Kidney (tissue), 14 donors: ENCODE results near the gene NSUN6. TPM values are rescaled to one million over a fixed set of nuclear protein-coding genes. Genes with fewer than 3 reads are reported as not detected.
"Not testable (repeated sequence)": the region's sequence is repeated elsewhere in the genome, so short reads cannot be mapped to it uniquely, and the experiment has no call there.

Source experiments
- DNase-seq, 5 donors: peaks; one replicate each; pipeline ENCODE4 v3.0.0-alpha.2; 2013 to 2020
- FAIRE-seq: peaks from 2 replicates; lab custom pipeline; 2012; peaks lifted over from hg19 to GRCh38; lab: Jason Lieb, UNC
- H3K27ac ChIP-seq, 2 donors: one replicate each; pipeline ENCODE4 v1.7.0; 2013; ENCODE audit warnings: low read depth in 2 of 2, low read length in 2 of 2, inconsistent platforms in 1 of 2
- H3K27me3 ChIP-seq: one replicate; pipeline ENCODE4 v1.7.1; 2013; ENCODE audit warnings: low read length, inconsistent platforms; ENCODE audit not compliant: control insufficient read depth, insufficient read depth
- H3K36me3 ChIP-seq, 3 donors: one replicate each; pipeline versions ENCODE4 v1.7.0 to v1.7.1; 2013; ENCODE audit warnings: low read length in 3 of 3, control low read depth in 1 of 3, inconsistent platforms in 1 of 3; ENCODE audit not compliant: insufficient read depth in 3 of 3, control insufficient read depth in 2 of 3
- H3K4me1 ChIP-seq, 3 donors: one replicate each; pipeline versions ENCODE4 v1.7.0 to v1.7.1; 2013; ENCODE audit warnings: low read length in 3 of 3, inconsistent platforms in 1 of 3, low read depth in 1 of 3; ENCODE audit not compliant: control insufficient read depth in 2 of 3, insufficient read depth in 2 of 3
- H3K4me3 ChIP-seq, 3 donors: one replicate each; pipeline versions ENCODE4 v1.7.0 to v1.8.1; 2013; ENCODE audit warnings: low read length in 3 of 3, control low read depth in 1 of 3, inconsistent platforms in 1 of 3
- H3K9ac ChIP-seq, 3 donors: one replicate each; pipeline versions ENCODE4 v1.7.0 to v1.7.1; 2013; ENCODE audit warnings: low read length in 3 of 3, control low read depth in 1 of 3, inconsistent platforms in 1 of 3
- H3K9me3 ChIP-seq, 3 donors: one replicate each; pipeline versions ENCODE4 v1.7.0 to v1.7.1; 2013; ENCODE audit warnings: low read length in 3 of 3, control low read depth in 1 of 3, inconsistent platforms in 1 of 3; ENCODE audit not compliant: control insufficient read depth in 2 of 3, insufficient read depth in 1 of 3
- CTCF ChIP-seq: IDR thresholded peaks from 3 replicates; pipeline ENCODE4 v1.5.1; 2012; ENCODE audit warnings: mild to moderate bottlenecking, moderate library complexity, borderline replicate concordance; ENCODE audit not compliant: insufficient read depth; ENCODE audit errors: extremely low read depth
- intact Hi-C: fragments of 100-400 bp; cut with DNase I; formaldehyde crosslinking; loops from one replicate; pipeline ENCODE4 v1.11.1; 2022
- polyA plus RNA-seq: library from polyadenylated mRNA; stranded (reverse); fragments of 350-450 nt; fragmentation: Illumina TruSeq; extraction: RNeasy Lipid Tissue Mini Kit (QIAGEN cat#74804); gene quantifications from one replicate; pipeline ENCODE4 v1.2.3, GENCODE V29; 2014; ENCODE audit warnings: low read depth, low replicate concordance; ENCODE audit not compliant: insufficient read depth
- total RNA-seq: library from RNA; stranded (reverse); fragmentation: NEBNext Ultra II Directional; extraction: Animal tissue kit (Norgen Biotek cat#: 25700); gene quantifications from one replicate; pipeline ENCODE4 v1.2.1, GENCODE V29; 2021
- donor health status: control.
- donor health status: control.
- donor health status: control.
- donor health status: control.
- donor health status: control.
- donor health status: DM: yes; HTN: yes; CAD: no.
- donor health status: Normal renal cell carcinoma (clear cell type).

NSUN6 gene
- total and polyA plus RNA-seq, 2 donors from 2014 or later, result 6.3 to 19.3 TPM

- peak; percentile 79 to 89 (median 82) for DNase-seq
- not testable (repeated sequence) for H3K27me3 ChIP-seq
These were observed 23.9 kb downstream of the NSUN6 start for GRCh38 chr10:18627452-18628018.

GRCh38 chr10:18625886-18626285 is 25.5 kb downstream of the NSUN6 start:
- no peak overlapping the region for H3K4me3 ChIP-seq
- no peak for TF ChIP-seq CTCF
- H3K36me3 ChIP-seq, result no peaks in the 10 kb centered on the region
- no peak overlapping the region for H3K27ac ChIP-seq
- DNase-seq (no peak), FAIRE-seq (no peak)
- no peaks in the 10 kb centered on the region for H3K27me3 ChIP-seq
- intact Hi-C loops, result no loop called here
- no peaks in the 10 kb centered on the region for H3K4me1 ChIP-seq
- H3K9ac ChIP-seq, result no peak overlapping the region
- no peaks in the 10 kb centered on the region for H3K9me3 ChIP-seq

More at GRCh38 chr10:18627452-18628018, 23.9 kb downstream of the NSUN6 start:
- H3K9me3 ChIP-seq, H3K4me1 ChIP-seq, H3K36me3 ChIP-seq, FAIRE-seq, H3K27ac ChIP-seq, intact Hi-C loops: not testable (repeated sequence)
- Histone ChIP-seq H3K9ac (peak overlapping the region in 2 of 3 donors; percentile 40 to 44), H3K4me3 (peak overlapping the region; percentile 61 to 71 (median 67))

GRCh38 chr10:18623671-18624070 is 27.7 kb downstream of the NSUN6 start:
- H3K27me3 ChIP-seq, H3K36me3 ChIP-seq, H3K4me3 ChIP-seq, H3K27ac ChIP-seq, H3K9ac ChIP-seq, FAIRE-seq, DNase-seq, H3K9me3 ChIP-seq, intact Hi-C loops, H3K4me1 ChIP-seq: not testable (repeated sequence)

GRCh38 chr10:18620856-18621255 is 30.5 kb downstream of the NSUN6 start:
- Histone ChIP-seq H3K27ac (no peak overlapping the region), H3K9ac (no peak overlapping the region), H3K36me3 (no peaks in the 10 kb centered on the region), H3K27me3 (no peaks in the 10 kb centered on the region), H3K4me3 (no peak overlapping the region), H3K9me3 (no peaks in the 10 kb centered on the region), H3K4me1 (no peaks in the 10 kb centered on the region)
- no peak for TF ChIP-seq CTCF
- no peak for DNase-seq
- intact Hi-C loops, result no loop called here
- FAIRE-seq, result no peak
